ENCODE data around the gene AHSA1.

GRCh38 chr14:77424862-77425261 lies 33.0 kb upstream of the AHSA1 start:
- TF ChIP-seq CTCF (conservative IDR thresholded peaks at IDR 0.05; ENCODE audit: low read depth, low read length) (no peak), EZH2 (IDR thresholded peaks at IDR 0.05; ENCODE audit: borderline replicate concordance, low read depth, low read length, poor library complexity, severe bottlenecking) (no peak)

Measured in A673 (cell line).